HG02870 (cell line): Measurements from ENCODE around the gene SCYL2.
A peak's percentile ranks its signal among the peaks of the same experiment; 100 is the strongest.
"Not testable (repeated sequence)": the region's sequence is repeated elsewhere in the genome, so short reads cannot be mapped to it uniquely, and the experiment has no call there.

ENCODE experiments used
- ATAC-seq: cut with Tn5 transposase; IDR thresholded peaks from one replicate; pipeline ENCODE4 v1.9.1; 2021; ENCODE audit warnings: mild to moderate bottlenecking, moderate library complexity; ENCODE audit not compliant: unreplicated experiment

SCYL2 gene

DNA sequence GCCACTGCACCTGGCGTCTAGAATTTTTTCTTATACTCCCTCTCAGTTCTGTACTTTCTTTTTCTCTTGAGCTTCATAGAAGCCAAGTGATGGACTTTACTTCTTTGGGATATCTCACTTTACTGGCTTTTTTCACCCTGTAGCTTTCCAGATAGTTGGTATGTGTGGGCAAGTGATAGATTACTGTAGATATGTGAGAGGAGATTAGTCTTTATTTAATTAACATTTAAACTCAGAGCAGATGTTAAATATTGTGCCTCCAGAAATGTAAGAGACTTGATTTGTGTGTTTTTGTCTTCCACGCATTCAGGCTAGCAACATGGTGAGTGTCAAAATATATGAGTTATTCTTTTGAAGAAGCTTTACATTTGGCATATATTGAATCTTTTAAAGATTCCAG is 50.4 kb downstream of the SCYL2 start:
- no peak for ATAC-seq

DNA sequence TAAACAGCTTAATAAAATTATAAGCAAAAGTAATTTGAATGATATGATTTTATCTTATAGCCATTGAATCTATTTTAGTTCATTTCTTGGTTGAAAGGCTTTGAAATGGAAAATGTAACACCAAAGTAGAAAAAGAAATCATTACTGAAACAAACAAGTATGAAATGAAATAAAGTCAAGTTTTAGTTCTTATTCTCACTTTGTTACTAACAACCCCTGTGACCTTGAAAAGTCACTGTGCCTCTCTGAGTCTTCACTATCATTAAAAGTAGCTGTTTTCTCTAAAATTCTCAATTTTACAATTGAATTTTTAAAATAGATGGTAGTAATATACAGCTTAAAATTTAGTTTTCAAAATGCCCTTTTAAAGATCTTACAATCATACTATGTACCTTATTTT is 57.5 kb downstream of the SCYL2 start:
- no peak for ATAC-seq

DNA sequence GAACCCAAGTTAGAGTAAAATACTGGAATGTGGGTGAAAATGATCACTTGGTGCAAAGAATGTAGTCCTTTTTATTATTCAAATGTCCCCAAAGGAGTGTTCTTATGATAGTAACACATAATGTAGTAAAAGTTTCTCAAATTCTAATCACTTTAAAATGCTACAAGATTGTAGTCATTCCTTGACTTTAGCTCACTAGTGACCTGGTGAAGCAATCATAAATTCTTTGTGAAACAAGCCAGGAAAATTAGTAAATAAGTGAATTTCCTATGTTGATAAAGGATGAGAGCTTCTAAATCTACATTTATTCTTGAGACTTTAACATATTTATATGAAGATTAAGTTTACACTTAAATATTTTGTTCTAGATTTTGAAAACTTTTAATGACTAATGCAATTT is 59.2 kb downstream of the SCYL2 start:
- ATAC-seq: no peak

DNA sequence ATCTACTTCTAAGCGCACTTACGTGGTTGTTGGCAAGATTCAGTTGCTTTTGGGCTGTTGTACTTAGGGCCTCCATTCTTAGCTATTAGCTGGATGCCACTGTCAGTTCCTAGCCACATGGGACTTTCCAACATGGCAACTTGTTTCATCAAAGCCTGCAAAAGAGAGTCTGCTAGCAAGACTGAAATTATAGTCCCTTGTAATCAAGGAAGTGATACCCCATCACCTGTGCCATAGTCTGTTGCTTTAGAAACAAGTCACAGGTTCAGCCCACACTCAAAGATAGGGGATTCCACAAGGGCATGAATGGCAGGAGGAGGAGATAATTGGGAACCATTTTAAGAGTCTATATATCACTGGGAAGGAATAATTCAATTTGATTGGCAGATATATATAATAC is 62.8 kb downstream of the SCYL2 start:
- peak; percentile 97 for ATAC-seq

DNA sequence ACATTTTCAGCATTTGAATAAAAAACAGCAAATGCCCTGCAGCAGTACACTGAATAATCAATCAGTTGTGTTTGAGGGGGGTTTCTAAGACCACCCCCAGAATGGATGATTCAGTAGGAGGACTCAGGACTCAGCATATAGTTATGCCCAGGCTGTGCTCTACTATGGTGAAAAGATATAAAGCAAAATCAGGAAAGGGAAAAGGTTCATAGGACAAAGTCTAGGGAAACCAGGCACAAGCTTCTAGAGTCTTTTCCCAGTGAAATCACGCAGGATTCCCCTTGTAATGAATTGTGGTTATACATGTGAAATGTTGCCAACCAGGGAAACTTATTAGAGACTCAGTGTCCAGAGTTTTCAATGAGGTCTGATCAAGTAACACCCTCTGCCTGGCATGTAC is 64.9 kb downstream of the SCYL2 start:
- no peak for ATAC-seq

DNA sequence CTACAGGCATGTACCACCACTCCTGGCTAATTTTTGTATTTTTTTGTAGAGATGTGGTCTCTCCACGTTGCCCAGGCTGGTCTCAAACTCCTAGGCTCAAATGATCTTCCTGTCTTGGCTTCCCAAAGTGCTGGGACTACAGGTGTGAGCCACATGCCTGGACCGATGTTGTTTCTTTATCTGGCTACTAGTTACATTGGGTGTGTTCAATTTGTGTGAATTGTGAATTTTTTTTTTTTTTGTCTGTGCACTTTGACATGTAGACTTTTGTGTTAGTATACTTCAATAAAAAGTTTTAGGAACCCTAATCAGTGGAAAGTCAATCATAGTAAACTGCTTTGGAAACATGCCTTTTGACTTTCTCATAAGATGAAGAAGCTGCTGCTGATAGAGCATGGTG is 65.9 kb downstream of the SCYL2 start:
- no peak for ATAC-seq

DNA sequence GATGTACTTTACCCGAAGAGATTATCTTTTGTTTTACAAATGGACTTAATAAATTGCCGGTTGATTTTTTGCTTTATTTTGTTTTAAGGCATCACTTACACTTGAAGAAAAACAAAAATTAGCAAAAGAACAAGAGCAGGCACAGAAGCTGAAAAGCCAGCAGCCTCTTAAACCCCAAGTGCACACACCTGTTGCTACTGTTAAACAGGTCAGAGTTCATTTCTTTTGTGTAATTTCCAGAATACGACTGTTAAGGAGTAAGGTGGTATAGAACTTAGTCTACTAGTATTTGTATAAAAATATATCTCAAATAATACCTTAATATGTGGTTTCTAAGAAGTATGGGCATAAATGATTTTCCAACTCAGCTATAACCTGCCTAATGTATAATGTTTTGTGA is 70.3 kb downstream of the SCYL2 start:
- no peak for ATAC-seq

DNA sequence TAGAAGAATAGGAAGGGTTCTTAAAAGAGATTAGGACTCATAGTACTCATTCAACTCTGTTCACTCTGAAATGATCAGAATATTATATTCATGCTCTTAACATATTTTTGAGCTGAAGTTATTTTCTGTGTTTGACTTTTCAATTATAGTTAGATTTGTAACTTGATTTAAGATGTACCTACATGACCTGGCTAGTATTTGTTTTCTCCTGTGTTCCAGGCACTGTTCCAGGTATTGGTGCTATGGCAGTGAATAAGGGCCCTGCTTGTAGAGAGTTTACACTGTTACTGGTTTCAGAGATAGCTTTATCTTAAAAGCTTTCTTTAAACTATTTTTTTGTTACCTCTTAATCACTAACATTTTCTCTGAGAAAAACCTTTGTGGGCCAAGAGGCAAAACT is 70.8 kb downstream of the SCYL2 start:
- no peak for ATAC-seq

DNA sequence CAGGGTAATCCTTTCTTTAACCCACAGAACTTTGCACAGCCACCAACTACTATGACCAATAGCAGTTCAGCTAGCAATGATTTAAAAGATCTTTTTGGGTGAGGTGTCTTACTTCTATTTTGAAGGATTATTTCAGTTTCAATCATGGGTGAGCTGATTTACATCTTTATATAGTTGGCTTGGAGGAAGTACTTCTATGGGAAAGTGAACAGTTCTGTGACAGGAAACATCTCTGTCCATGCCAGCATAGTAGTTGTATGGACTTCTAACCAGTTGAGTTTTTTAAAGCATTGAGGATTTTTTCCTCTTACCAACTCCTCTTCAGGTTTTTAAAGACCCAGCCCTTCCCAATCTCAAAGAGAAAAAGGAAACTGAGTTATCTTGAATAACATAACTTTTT is 72.1 kb downstream of the SCYL2 start:
- no peak for ATAC-seq

DNA sequence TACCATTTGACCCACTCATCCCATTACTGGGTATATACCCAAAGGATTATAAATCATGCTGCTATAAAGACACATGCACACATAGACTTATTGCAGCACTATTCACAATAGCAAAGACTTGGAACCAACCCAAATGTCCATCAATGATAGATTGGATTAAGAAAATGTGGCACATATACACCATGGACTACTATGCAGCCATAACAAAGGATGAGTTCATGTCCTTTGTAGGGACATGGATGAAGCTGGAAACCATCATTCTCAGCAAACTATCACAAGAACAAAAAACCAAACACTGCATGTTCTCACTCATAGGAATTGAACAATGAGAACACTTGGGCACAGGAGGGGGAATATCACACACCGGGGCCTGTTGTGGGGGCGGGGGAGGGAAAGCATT is 75.9 kb downstream of the SCYL2 start:
- not testable (repeated sequence) for ATAC-seq

DNA sequence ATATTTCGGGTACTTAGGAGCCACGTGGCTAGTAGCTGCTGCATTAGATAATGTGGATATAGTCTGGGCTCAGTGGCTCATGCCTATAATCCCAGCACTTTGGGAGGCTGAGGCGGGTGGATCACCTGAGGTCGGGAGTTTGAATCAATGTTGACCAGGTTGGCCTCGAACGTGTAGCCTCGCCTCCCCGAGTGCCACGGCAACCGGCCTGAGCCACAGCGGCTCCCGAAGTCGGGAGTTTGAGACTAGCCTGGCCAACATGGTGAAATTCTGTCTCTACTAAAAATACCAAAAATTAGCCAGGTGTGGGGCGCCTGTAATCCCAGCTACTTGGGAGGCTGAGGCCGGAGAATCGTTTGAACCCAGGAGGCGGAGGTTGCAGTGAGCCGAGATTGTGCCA is 77.4 kb downstream of the SCYL2 start:
- ATAC-seq: not testable (repeated sequence)

DNA sequence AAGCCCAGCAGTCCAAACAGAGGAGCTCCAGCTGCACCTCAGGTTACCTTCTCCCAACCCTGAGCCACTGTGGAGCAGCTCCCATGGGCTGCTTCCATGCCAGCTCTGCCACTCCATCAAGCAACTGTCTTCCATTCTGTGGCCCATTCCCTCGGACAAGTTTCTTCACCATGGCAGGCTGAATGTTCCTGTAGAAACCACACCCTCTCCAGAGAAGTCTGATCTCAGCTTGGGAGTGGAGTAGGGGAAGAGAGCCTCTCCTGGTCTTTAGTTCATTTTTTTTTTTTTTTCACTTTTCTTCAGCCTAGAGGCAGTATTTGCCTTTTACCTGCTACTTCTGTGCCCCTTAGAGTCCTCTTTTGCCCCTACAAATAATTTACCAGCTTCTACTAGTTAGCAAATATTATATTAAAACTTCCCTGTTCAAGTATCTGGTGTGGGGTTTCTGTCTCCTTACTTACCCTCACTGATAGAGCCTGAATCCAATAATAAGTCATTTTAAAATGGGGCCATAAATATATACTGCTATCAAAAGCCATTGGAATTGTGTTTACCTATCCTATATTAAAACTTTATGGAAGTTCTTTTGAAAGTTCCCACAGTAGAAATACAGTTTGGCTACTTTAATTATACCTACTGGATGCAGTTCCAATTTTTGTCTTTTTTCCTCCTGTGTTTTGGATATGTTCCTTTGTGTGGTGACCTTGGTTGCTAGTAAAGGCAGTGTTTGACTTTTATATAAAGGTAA is 78.2 kb downstream of the SCYL2 start:
- no peak for ATAC-seq

DNA sequence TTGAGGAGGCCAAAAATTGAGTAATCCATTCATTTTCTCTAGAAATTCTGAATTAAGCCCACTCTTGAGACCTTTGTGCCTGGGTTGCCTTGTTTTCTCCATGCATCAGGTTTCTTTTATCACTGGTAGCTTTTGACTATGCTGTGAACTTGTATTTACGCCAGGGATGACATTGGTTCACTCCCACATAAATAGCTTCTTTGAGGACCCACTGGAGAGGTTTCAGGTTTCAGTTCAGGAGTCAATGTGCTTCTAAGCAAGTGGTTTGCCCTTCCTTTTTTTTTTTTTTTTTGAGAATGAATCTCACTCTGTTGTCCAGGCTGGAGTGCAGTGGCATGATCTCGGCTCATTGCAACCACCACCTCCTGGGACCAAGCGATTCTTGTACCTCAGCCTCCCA is 79.7 kb downstream of the SCYL2 start:
- ATAC-seq: no peak

DNA sequence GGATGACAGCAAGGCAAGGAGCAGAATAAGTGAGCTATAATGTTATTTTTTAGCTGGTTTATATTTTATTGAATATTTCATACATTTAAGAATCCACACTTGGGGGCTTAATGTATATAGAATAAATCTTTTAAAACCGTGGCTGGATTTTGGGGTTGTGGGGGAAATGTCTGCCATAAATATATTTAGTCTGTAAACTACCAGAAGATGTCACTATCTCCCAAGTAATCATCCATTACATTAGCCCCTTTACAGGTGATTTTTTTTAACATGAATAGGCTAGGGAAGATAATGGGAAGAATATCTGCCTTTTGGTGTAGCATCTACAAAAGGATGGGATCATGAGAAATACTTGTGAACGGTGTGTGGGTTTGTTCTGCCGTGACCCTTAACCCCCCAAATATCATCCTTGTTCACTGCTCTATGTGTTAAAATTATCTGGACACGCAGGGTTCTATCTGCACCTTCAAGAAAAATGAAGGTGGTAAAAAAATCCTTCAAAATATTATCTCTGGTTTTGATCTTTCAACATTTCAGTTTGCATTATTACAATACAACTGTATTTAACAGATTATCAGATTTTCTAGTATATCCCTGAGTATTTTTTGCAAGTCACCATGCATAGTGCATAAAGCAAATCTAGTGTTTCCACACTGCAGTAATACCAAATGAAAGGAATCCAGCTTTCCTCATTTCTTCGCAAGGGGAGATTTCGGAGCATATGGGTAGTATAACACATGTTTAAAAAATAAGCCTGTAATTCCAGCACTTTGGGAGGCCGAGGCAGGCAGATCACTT is 81.9 kb downstream of the SCYL2 start:
- no peak for ATAC-seq

DNA sequence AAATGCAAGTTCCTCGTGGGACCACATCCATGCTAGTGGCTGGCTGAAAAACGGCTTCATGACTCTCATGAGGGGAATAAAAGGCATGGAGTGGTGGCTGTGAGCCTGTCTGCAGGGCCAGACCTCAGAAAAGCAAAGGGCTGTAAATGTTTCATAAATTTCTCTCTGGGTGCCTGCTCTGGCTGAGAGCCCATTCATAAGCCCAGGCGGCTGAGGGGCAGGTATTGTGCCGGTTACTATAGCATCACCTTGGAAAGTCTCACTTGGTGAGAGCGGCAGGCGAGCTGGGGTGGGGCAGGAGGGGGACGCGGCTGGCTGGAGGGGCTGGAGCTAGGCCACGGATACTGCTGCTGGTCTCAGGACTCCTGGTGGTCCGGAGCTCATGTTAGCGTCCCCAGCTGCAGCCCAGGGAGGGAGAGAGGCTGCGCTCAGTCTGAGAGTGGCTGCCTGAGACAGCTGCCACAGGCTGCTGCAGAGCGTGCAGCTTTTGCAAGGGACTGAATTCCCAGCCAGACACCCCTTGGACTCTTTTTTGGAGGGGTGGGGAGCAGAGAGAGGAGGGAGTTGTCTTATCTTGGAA is 89.8 kb downstream of the SCYL2 start, which contains the start of gene SLC17A8:
Gene SLC17A8 (plus strand): TSS at position 431 of the 580 bp plus-strand sequence. CDS start 318 bp downstream, outside the sequence.
- ATAC-seq: no peak

DNA sequence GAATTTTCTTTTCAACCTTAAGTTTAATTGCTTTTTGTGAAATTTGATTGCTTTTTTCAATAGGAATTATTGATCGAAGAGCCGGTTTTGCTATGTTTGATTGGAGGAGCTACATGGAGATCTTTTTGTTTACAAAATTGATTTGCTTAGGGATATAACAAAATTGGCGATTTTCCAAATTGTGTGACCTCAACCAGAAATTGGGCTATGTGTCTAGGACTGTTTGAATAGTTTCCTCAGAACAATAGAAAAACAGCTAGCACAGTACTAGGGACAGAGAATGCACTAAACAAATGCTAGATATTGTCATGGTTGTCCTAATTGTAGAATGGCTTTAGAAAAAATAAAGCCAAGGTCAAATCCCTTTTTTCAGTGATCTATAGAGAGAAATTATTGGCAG is 92.3 kb downstream of the SCYL2 start:
- ATAC-seq: no peak

DNA sequence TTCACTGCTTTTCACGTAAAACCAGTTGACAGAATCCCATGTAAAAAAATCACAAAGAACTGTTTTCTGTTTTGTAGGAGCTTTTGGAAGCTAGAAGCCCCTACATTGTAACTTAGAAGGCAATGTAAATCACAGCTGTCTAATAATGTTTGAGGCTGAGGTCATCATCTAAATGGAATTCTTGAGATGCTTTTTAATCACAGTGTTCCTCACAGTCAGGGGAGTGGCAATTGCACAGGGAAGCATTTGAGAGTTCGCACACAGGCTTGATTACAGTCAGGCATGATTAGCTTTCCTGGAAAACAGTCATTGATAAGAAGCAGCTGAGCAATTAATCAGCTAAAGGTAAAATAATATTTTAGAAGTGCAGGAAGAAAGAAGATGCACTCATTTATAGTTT is 92.8 kb downstream of the SCYL2 start:
- no peak for ATAC-seq

DNA sequence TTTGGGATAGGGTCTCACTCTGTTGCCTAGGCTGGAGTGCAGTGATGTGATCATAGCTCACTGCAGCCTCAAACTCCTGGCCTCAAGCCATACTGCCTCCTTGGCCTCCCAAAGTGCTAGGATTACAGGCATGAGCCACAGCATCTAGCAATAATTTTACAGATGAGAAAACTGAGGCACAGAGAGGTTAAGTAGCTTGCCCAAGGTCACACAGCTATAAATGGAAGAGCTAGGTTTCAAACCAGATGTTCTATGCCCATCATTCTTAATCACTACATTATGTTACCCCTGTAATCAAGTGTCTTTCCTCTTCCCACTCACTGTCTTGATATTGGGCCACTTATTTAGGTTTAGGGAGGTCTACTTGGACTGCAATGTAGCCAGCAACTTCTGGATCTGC is 93.5 kb downstream of the SCYL2 start:
- ATAC-seq: no peak

DNA sequence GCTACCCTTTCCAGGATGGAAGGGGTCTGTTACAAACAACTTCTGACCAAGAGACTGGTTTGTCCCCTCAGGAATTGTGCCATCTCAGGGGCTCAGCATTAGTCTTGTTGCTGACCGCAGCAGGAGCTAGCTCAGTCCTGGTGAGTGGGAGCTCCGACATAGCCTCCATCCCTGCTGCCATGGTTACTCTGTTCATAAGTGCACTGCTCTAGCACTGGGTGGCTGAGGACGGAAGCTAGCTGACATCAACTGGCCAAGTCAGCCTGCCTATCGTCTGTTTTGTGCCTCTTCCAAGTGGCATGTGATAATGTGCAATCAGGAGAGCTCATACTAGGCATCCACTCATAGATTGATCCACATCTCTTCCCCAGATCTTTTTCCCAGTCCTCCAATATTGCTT is 97.3 kb downstream of the SCYL2 start:
- no peak for ATAC-seq

DNA sequence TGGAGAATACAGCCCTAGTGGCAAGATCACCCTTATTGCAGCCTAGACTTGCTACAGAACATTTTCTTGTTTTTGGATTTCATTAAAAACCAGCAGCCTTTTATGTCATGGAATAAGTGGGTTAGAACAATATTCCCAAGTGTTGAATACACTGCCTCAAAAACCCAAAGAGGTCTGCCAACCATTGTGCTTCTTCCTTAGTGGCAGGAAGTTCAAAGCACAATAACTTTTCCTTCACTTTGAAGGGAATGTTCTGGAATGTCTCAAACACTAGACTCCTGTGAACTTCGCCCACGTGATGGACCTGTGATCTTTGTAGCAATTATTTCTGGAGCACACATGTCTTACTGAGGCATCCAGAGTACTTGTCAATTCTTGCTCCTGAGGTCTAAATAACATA is 98.4 kb downstream of the SCYL2 start:
- ATAC-seq: no peak

DNA sequence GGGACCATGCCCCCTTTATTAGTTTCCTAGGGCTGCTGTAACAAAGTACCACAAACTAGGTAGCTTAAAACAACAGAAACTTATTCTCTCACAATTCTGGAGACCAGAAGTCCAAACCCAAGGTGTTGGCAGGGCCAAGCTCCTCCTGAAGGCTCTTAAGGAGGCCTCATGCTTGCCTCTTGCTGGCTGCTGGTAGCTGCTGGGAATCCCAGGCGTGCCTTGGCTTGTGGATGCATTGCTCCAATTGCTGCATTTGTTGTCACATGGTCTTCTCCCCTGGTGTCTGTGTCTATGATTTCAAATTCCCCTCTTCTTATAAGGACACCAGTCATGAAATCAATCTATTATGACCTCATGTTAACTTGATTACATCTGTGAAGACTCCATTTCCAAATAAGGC is 101.1 kb downstream of the SCYL2 start:
- no peak for ATAC-seq

DNA sequence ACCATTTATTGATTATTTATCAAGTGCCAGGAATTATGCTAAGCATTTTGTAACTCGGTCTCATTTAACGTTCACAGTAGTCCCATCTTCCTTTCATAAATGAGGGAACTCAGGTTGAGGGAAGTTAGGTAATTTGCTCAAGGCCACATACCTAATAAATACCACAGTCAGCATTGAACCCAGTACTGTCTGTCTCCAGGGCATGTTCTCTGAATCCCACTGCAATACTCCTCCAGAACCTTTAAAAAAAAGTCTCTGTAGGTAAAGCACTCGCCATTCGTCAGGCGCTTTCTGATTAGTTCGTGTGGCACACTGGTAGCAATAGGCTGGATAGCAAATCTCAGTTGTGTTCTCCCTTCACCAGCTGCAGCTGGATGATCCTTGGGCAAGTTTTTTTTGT is 104.2 kb downstream of the SCYL2 start:
- no peak for ATAC-seq
